ENCODE results near the gene HGFAC. TPM values are rescaled to one million over a fixed set of nuclear protein-coding genes. Genes with fewer than 3 reads are reported as not detected.
A peak's percentile ranks its signal among the peaks of the same experiment; 100 is the strongest.

The HGFAC gene
- total and polyA plus RNA-seq, 2 of the 13 experiments (the other 11 are each of a cell fraction or from before 2014, with no cell fraction given): 8.5 to 63.6 TPM

DNA sequence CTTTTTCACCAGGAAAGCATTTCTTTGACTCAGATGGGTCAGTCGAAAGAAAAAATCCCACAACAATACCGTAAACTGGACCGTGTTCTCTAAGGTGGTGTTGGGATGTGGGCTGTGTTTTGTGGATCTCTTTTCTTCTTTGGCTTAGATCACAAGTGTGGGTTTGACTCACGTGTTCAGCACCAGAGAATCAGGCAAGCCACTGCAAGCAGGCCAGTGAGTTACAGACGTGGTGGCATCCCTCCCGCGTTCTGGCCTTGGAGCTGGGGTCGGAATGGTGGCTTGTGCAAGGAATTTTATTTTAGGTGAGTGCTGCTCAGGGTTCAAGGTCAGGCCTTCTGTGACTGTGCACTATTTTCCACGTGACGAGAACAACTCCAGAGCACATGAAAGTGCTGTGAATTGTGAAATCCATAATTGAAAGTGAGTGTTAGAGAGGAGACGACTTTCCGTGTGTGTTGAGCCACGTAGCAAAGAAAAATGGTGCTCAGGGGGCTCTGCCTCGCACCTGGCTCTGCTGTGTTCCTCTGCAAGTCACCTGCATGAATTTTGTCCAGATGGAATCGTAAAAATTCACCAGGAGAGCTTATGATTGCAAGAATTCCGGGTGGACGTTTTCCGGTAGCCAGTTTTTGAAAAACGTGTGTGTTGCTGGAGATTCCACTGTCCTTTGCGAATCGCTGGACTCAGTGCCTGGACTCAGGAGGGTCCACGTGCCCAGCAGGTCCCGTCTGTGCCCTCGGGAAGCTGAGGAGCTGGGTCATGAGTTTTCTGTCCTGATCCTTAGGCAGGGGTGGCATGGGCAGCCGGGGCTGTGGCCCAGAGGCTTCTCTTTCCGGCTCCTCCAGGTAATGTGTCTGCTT lies 33.6 kb upstream of the HGFAC start (continued):
- no peak for TF ChIP-seq ZNF724P (CRISPR knock-in tag; IDR thresholded peaks at IDR 0.05; ENCODE audit: borderline replicate concordance)
- TF ChIP-seq GZF1 (CRISPR knock-in tag; IDR thresholded peaks at IDR 0.05): no peak
- TF ChIP-seq SIX1 (CRISPR knock-in tag; IDR thresholded peaks at IDR 0.05; ENCODE audit: borderline replicate concordance): 0 out of 2 replicates have a peak, but pooled peaks have one; percentile 16
- TF ChIP-seq ZSCAN25 (CRISPR knock-in tag; IDR thresholded peaks at IDR 0.05): peak; percentile 30; the same call in 1 of the 2 replicates
- TF ChIP-seq ZNF484 (CRISPR knock-in tag; IDR thresholded peaks at IDR 0.05; ENCODE audit: borderline replicate concordance, low read depth): no peak
- no peak for TF ChIP-seq CENPT (CRISPR knock-in tag; IDR thresholded peaks at IDR 0.05; ENCODE audit: low read depth)
- TF ChIP-seq, protein P1, sequence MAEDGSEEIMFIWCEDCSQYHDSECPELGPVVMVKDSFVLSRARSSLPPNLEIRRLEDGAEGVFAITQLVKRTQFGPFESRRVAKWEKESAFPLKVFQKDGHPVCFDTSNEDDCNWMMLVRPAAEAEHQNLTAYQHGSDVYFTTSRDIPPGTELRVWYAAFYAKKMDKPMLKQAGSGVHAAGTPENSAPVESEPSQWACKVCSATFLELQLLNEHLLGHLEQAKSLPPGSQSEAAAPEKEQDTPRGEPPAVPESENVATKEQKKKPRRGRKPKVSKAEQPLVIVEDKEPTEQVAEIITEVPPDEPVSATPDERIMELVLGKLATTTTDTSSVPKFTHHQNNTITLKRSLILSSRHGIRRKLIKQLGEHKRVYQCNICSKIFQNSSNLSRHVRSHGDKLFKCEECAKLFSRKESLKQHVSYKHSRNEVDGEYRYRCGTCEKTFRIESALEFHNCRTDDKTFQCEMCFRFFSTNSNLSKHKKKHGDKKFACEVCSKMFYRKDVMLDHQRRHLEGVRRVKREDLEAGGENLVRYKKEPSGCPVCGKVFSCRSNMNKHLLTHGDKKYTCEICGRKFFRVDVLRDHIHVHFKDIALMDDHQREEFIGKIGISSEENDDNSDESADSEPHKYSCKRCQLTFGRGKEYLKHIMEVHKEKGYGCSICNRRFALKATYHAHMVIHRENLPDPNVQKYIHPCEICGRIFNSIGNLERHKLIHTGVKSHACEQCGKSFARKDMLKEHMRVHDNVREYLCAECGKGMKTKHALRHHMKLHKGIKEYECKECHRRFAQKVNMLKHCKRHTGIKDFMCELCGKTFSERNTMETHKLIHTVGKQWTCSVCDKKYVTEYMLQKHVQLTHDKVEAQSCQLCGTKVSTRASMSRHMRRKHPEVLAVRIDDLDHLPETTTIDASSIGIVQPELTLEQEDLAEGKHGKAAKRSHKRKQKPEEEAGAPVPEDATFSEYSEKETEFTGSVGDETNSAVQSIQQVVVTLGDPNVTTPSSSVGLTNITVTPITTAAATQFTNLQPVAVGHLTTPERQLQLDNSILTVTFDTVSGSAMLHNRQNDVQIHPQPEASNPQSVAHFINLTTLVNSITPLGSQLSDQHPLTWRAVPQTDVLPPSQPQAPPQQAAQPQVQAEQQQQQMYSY (CRISPR knock-in tag; IDR thresholded peaks at IDR 0.05): no peak
- TF ChIP-seq NRL (CRISPR knock-in tag; IDR thresholded peaks at IDR 0.05; ENCODE audit: borderline replicate concordance): 0 out of 2 replicates have a peak, but pooled peaks have one; percentile 27
- no peak for TF ChIP-seq ZNF441 (CRISPR knock-in tag; IDR thresholded peaks at IDR 0.05; ENCODE audit: borderline replicate concordance)
- TF ChIP-seq, protein P2, sequence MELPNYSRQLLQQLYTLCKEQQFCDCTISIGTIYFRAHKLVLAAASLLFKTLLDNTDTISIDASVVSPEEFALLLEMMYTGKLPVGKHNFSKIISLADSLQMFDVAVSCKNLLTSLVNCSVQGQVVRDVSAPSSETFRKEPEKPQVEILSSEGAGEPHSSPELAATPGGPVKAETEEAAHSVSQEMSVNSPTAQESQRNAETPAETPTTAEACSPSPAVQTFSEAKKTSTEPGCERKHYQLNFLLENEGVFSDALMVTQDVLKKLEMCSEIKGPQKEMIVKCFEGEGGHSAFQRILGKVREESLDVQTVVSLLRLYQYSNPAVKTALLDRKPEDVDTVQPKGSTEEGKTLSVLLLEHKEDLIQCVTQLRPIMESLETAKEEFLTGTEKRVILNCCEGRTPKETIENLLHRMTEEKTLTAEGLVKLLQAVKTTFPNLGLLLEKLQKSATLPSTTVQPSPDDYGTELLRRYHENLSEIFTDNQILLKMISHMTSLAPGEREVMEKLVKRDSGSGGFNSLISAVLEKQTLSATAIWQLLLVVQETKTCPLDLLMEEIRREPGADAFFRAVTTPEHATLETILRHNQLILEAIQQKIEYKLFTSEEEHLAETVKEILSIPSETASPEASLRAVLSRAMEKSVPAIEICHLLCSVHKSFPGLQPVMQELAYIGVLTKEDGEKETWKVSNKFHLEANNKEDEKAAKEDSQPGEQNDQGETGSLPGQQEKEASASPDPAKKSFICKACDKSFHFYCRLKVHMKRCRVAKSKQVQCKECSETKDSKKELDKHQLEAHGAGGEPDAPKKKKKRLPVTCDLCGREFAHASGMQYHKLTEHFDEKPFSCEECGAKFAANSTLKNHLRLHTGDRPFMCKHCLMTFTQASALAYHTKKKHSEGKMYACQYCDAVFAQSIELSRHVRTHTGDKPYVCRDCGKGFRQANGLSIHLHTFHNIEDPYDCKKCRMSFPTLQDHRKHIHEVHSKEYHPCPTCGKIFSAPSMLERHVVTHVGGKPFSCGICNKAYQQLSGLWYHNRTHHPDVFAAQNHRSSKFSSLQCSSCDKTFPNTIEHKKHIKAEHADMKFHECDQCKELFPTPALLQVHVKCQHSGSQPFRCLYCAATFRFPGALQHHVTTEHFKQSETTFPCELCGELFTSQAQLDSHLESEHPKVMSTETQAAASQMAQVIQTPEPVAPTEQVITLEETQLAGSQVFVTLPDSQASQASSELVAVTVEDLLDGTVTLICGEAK (IDR thresholded peaks at IDR 0.05): no peak
- TF ChIP-seq, protein P2 (CRISPR knock-in tag; IDR thresholded peaks at IDR 0.05): peak; percentile 40; the same call in 1 of the 2 replicates

All from HepG2 (cell line).